Hematopoietic multipotent progenitor cell treated with erythropoietin and hydrocortisone succinate and interleukin-3 and kit ligand, for 6 days (in vitro differentiated cells): ENCODE measurements around the gene FBXO33.

Source experiments
- DNase-seq: peaks from one replicate; pipeline ENCODE4 v3.0.0-alpha.2; 2015

The FBXO33 gene

GRCh38 chr14:39430762-39431415 lies 1.3 kb downstream of the FBXO33 start:
- DNase-seq = peak; percentile 39

- no peak for DNase-seq
These were observed 4.1 kb downstream of the FBXO33 start for GRCh38 chr14:39428118-39428517.

- peak; percentile 67 for DNase-seq
These were observed 5.6 kb downstream of the FBXO33 start for GRCh38 chr14:39426605-39427004.

- no peak for DNase-seq
These were observed 6.3 kb downstream of the FBXO33 start for GRCh38 chr14:39425947-39426346.

- DNase-seq = no peak
These were observed 8.4 kb downstream of the FBXO33 start for GRCh38 chr14:39423793-39424192.

GRCh38 chr14:39422243-39422642 lies 10.0 kb downstream of the FBXO33 start:
- no peak for DNase-seq

GRCh38 chr14:39419272-39419671 lies 13.0 kb downstream of the FBXO33 start:
- peak; percentile 45 for DNase-seq

GRCh38 chr14:39417014-39417413 lies 15.2 kb downstream of the FBXO33 start:
- peak; percentile 60 for DNase-seq

- DNase-seq = no peak
These were observed 16.2 kb downstream of the FBXO33 start for GRCh38 chr14:39416072-39416471.

GRCh38 chr14:39406560-39406959 lies 25.7 kb downstream of the FBXO33 start:
- no peak for DNase-seq

- DNase-seq = no peak
These were observed 33.9 kb downstream of the FBXO33 start for GRCh38 chr14:39398382-39398781.

- no peak for DNase-seq
These were observed 35.8 kb downstream of the FBXO33 start for GRCh38 chr14:39396448-39396847.

GRCh38 chr14:39395555-39396254 lies 36.5 kb downstream of the FBXO33 start:
- no peak for DNase-seq

- no peak for DNase-seq
These were observed 38.9 kb downstream of the FBXO33 start for GRCh38 chr14:39393289-39393688.

GRCh38 chr14:39384177-39384576 lies 48.1 kb downstream of the FBXO33 start:
- no peak for DNase-seq

GRCh38 chr14:39383741-39384140 lies 48.5 kb downstream of the FBXO33 start:
- DNase-seq = no peak

GRCh38 chr14:39383026-39383660 lies 49.1 kb downstream of the FBXO33 start:
- DNase-seq = no peak

GRCh38 chr14:39382463-39382862 lies 49.8 kb downstream of the FBXO33 start:
- DNase-seq = no peak

- DNase-seq = no peak
These were observed 50.9 kb downstream of the FBXO33 start for GRCh38 chr14:39381366-39381765.

- DNase-seq = peak; percentile 8
These were observed 55.4 kb downstream of the FBXO33 start for GRCh38 chr14:39376667-39377403.

- no peak for DNase-seq
These were observed 57.4 kb downstream of the FBXO33 start for GRCh38 chr14:39374851-39375250.

- no peak for DNase-seq
These were observed 59.6 kb downstream of the FBXO33 start for GRCh38 chr14:39372656-39373055.

- DNase-seq = no peak
These were observed 61.8 kb downstream of the FBXO33 start for GRCh38 chr14:39370415-39370814.

GRCh38 chr14:39369029-39369428 lies 63.2 kb downstream of the FBXO33 start:
- no peak for DNase-seq
